ENCODE results near the gene THADA.

THADA gene

DNA sequence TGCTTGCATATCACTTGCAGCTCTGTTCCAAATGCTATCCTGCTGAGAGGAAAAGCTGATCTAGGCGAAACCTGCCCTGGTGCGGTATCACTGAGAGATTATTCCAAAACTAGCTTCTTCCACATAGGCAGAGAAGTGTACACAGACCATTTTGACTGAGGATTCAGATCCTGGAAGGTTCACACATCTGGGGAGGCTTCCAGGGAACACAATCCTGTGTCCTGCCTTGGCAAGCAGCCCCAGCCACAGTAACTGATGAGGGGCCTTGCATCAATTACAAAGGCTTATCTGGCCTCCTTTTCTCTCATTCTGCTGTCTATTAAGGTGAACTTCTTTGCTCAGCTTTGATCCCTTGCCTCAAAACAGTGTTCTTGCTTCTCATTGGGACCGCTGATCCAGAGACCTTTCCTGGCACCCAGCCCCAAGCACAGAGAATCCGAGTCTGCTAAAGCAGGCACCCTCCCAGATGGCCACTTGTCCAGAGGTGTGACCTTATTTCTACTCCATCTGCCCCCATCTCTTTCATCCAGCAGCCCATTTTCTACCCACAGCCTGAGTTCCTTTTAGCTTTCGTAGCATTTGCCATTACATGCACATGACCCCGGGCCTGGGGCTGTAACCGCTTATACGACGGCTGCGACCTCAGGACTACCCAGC, 317.1 kb downstream of the THADA start:
- ChIA-PET POLR2A (no interaction called here), CTCF (interaction anchor here (0.6 to 1.3 kb wide), 3 partner anchors 50 to 207 kb away, joined by 3 to 7 read pairs (median 3); no protein-coding TSS in a partner anchor)

DNA sequence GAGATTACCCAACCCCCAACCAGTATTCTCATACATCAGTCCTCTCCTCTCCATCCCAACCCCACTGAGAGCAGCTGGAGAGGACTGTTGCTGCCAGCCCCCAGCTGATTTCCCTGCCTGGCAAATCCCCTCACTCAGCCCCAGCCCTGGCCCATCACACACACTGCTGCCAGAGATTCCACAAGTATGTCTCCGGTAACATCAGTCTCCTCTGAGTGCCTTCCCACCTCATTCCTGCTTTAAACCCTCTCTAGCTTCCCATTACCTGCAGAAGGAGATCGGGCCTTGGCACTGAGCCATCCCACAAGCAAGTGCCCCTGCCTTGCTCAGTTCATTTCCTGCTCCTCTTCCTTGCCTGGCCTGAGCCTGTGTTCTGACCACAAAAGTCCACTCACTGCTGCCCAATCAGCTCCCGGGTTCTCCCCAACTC, 318.9 kb downstream of the THADA start:
- no peak overlapping the region for H3K4me3 ChIP-seq (ENCODE audit: low read depth, low read length)
- TF ChIP-seq ZIC2 (tag by site-specific recombination; IDR thresholded peaks at IDR 0.05): peak; percentile 79
- TF ChIP-seq, protein P1, sequence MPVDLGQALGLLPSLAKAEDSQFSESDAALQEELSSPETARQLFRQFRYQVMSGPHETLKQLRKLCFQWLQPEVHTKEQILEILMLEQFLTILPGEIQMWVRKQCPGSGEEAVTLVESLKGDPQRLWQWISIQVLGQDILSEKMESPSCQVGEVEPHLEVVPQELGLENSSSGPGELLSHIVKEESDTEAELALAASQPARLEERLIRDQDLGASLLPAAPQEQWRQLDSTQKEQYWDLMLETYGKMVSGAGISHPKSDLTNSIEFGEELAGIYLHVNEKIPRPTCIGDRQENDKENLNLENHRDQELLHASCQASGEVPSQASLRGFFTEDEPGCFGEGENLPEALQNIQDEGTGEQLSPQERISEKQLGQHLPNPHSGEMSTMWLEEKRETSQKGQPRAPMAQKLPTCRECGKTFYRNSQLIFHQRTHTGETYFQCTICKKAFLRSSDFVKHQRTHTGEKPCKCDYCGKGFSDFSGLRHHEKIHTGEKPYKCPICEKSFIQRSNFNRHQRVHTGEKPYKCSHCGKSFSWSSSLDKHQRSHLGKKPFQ (tag by site-specific recombination; IDR thresholded peaks at IDR 0.05): no peak
- CTCF ChIA-PET: interaction anchor here (0.5 to 1.1 kb wide), 2 partner anchors 47 to 174 kb away, joined by 4 to 6 read pairs; no protein-coding TSS in a partner anchor
- no peaks in the 10 kb centered on the region for H3K9me3 ChIP-seq (ENCODE audit: control insufficient read depth, insufficient read depth, low read depth, low read length)
- no peaks in the 10 kb centered on the region for H3K4me1 ChIP-seq (ENCODE audit: control insufficient read depth, insufficient read depth, low read length)
- H3K36me3 ChIP-seq (ENCODE audit: control insufficient read depth in 2 of 2, insufficient read depth in 1 of 2, low read length in 2 of 2): peaks cover 0 to 9% of the 10 kb centered on the region in 2 experiments; a peak in 2 of 3 replicates
- H3K27ac ChIP-seq (ENCODE audit: extremely low read depth, low read depth, low read length): no peak overlapping the region
- POLR2A ChIA-PET: no interaction called here

More for the DNA sequence above, 317.1 kb downstream of the THADA start:
- Histone ChIP-seq H3K27ac (ENCODE audit: extremely low read depth, low read depth, low read length) (no peak overlapping the region), H3K4me1 (ENCODE audit: control insufficient read depth, insufficient read depth, low read length) (no peaks in the 10 kb centered on the region), H3K36me3 (ENCODE audit: control insufficient read depth in 2 of 2, insufficient read depth in 1 of 2, low read length in 2 of 2) (peaks cover 0 to 16% of the 10 kb centered on the region in 2 experiments; a peak in 1 of 3 replicates), H3K9me3 (ENCODE audit: control insufficient read depth, insufficient read depth, low read depth, low read length) (no peaks in the 10 kb centered on the region), H3K4me3 (ENCODE audit: low read depth, low read length) (no peak overlapping the region)
- TF ChIP-seq, protein P2, sequence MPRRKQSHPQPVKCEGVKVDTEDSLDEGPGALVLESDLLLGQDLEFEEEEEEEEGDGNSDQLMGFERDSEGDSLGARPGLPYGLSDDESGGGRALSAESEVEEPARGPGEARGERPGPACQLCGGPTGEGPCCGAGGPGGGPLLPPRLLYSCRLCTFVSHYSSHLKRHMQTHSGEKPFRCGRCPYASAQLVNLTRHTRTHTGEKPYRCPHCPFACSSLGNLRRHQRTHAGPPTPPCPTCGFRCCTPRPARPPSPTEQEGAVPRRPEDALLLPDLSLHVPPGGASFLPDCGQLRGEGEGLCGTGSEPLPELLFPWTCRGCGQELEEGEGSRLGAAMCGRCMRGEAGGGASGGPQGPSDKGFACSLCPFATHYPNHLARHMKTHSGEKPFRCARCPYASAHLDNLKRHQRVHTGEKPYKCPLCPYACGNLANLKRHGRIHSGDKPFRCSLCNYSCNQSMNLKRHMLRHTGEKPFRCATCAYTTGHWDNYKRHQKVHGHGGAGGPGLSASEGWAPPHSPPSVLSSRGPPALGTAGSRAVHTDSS (tag by site-specific recombination; IDR thresholded peaks at IDR 0.05): no peak
- TF ChIP-seq ZFP3 (tag by site-specific recombination; IDR thresholded peaks at IDR 0.05; ENCODE audit: low read depth) (no peak), ZNF48 (tag by site-specific recombination; IDR thresholded peaks at IDR 0.05) (no peak), GFI1B (tag by site-specific recombination; IDR thresholded peaks at IDR 0.05) (no peak), ZNF416 (tag by site-specific recombination; IDR thresholded peaks at IDR 0.05) (no peak)
- TF ChIP-seq, protein P3, sequence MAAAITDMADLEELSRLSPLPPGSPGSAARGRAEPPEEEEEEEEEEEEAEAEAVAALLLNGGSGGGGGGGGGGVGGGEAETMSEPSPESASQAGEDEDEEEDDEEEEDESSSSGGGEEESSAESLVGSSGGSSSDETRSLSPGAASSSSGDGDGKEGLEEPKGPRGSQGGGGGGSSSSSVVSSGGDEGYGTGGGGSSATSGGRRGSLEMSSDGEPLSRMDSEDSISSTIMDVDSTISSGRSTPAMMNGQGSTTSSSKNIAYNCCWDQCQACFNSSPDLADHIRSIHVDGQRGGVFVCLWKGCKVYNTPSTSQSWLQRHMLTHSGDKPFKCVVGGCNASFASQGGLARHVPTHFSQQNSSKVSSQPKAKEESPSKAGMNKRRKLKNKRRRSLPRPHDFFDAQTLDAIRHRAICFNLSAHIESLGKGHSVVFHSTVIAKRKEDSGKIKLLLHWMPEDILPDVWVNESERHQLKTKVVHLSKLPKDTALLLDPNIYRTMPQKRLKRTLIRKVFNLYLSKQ (tag by site-specific recombination; IDR thresholded peaks at IDR 0.05; ENCODE audit: borderline replicate concordance): no peak

DNA sequence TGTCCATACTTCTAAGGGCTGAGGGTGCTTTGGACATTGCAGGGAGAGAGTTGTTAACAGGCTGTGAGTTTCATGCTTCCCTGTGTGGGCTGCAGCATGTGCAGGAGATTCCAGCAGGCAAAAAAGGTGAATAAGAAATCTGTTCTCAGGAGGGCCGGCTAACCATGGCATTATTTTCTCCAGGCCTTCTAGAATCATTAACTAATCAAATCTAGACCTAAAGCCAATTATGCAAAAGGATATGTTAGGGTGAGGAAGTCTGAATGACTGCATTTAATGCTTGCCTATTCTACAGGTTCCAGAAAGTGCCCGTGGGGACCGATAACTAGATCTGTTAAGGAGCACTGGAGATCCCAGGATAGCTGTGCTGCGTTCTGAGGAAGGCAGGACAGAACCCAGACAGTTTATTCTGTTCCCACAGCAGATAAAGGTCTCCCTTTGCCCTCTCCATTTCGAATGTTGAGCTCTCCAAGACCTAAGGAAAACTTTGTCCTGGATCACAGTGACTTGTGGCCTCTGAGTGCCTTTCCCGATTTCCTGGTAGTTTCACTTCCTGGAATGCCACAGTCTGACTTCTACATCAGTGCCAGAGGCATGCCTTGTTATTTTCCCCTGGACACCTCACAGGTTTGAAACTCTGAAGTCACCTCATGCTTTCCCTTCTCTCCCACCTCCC, 319.4 kb downstream of the THADA start:
- ChIA-PET CTCF (interaction anchor here (0.5 to 1.1 kb wide), 2 partner anchors 47 to 173 kb away, joined by 4 to 6 read pairs; no protein-coding TSS in a partner anchor), POLR2A (no interaction called here)
- TF ChIP-seq ZNF629 (tag by site-specific recombination; IDR thresholded peaks at IDR 0.05) (no peak), ZNF48 (tag by site-specific recombination; IDR thresholded peaks at IDR 0.05) (no peak), ZNF561 (tag by site-specific recombination; IDR thresholded peaks at IDR 0.05; ENCODE audit: borderline replicate concordance) (no peak), ZBTB21 (tag by site-specific recombination; IDR thresholded peaks at IDR 0.05) (no peak), ZNF214 (tag by site-specific recombination; IDR thresholded peaks at IDR 0.05; ENCODE audit: borderline replicate concordance) (no peak), ZNF677 (tag by site-specific recombination; IDR thresholded peaks at IDR 0.05) (no peak), ZNF133 (tag by site-specific recombination; IDR thresholded peaks at IDR 0.05) (no peak), ZNF623 (tag by site-specific recombination; IDR thresholded peaks at IDR 0.05) (no peak), WT1 (tag by site-specific recombination; IDR thresholded peaks at IDR 0.05) (no peak), HOXC10 (CRISPR knock-in tag; IDR thresholded peaks at IDR 0.05) (no peak), SCRT1 (tag by site-specific recombination; IDR thresholded peaks at IDR 0.05; ENCODE audit: borderline replicate concordance) (no peak), GLI2 (tag by site-specific recombination; IDR thresholded peaks at IDR 0.05; ENCODE audit: borderline replicate concordance, low read depth) (no peak), ZNF10 (tag by site-specific recombination; IDR thresholded peaks at IDR 0.05) (no peak)
- TF ChIP-seq, protein P4, sequence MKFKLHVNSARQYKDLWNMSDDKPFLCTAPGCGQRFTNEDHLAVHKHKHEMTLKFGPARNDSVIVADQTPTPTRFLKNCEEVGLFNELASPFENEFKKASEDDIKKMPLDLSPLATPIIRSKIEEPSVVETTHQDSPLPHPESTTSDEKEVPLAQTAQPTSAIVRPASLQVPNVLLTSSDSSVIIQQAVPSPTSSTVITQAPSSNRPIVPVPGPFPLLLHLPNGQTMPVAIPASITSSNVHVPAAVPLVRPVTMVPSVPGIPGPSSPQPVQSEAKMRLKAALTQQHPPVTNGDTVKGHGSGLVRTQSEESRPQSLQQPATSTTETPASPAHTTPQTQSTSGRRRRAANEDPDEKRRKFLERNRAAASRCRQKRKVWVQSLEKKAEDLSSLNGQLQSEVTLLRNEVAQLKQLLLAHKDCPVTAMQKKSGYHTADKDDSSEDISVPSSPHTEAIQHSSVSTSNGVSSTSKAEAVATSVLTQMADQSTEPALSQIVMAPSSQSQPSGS (tag by site-specific recombination; IDR thresholded peaks at IDR 0.05; ENCODE audit: low read depth): no peak
- no peak overlapping the region for H3K4me3 ChIP-seq (ENCODE audit: low read depth, low read length)
- H3K9me3 ChIP-seq (ENCODE audit: control insufficient read depth, insufficient read depth, low read depth, low read length): no peaks in the 10 kb centered on the region
- no peak overlapping the region for H3K27ac ChIP-seq (ENCODE audit: extremely low read depth, low read depth, low read length)
- H3K36me3 ChIP-seq (ENCODE audit: control insufficient read depth in 2 of 2, insufficient read depth in 1 of 2, low read length in 2 of 2): peaks cover 0 to 4% of the 10 kb centered on the region in 2 experiments; a peak in 2 of 3 replicates
- no peaks in the 10 kb centered on the region for H3K4me1 ChIP-seq (ENCODE audit: control insufficient read depth, insufficient read depth, low read length)

All from HEK293 (cell line).